ENCODE results near the gene MAP7. TPM values are rescaled to one million over a fixed set of nuclear protein-coding genes. Genes with fewer than 3 reads are reported as not detected.

MAP7 gene
- total and polyA plus RNA-seq, 4 donors, result 3.2 to 17.5 (median 8.3) TPM

DNA sequence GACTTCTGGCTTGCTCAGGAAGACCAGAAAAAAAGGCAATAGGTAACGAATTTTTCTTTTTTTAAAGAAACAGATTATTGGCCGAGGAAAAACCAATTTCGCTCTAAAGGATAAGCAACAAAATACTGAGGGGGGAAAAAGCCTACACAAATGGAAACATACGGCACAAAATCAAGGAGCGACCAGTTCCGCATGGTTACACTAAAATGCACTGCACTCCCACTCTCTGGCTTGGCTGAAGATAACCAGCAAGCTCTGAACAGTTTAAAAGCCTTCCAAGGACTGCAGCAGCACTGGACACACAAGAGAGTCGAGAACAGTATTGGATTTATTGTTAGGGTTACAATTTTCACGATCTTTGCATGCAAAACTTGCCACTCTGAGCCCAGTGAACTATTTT lies 881 bp upstream of the MAP7 start:
- TF ChIP-seq, protein P1, sequence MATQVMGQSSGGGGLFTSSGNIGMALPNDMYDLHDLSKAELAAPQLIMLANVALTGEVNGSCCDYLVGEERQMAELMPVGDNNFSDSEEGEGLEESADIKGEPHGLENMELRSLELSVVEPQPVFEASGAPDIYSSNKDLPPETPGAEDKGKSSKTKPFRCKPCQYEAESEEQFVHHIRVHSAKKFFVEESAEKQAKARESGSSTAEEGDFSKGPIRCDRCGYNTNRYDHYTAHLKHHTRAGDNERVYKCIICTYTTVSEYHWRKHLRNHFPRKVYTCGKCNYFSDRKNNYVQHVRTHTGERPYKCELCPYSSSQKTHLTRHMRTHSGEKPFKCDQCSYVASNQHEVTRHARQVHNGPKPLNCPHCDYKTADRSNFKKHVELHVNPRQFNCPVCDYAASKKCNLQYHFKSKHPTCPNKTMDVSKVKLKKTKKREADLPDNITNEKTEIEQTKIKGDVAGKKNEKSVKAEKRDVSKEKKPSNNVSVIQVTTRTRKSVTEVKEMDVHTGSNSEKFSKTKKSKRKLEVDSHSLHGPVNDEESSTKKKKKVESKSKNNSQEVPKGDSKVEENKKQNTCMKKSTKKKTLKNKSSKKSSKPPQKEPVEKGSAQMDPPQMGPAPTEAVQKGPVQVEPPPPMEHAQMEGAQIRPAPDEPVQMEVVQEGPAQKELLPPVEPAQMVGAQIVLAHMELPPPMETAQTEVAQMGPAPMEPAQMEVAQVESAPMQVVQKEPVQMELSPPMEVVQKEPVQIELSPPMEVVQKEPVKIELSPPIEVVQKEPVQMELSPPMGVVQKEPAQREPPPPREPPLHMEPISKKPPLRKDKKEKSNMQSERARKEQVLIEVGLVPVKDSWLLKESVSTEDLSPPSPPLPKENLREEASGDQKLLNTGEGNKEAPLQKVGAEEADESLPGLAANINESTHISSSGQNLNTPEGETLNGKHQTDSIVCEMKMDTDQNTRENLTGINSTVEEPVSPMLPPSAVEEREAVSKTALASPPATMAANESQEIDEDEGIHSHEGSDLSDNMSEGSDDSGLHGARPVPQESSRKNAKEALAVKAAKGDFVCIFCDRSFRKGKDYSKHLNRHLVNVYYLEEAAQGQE (IDR thresholded peaks at IDR 0.05), result no peak
- TF ChIP-seq SP1 (IDR thresholded peaks at IDR 0.05), result no peak
- Histone ChIP-seq H3K4me1 (ENCODE audit: control insufficient read depth in 4 of 4, insufficient read depth in 4 of 4, low read length in 3 of 4) (peaks cover 4 to 25% (median 16%) of the 10 kb centered on the region in 4 donors), H3K9me3 (ENCODE audit: control insufficient read depth in 4 of 4, low read length in 3 of 4) (no peaks in the 10 kb centered on the region), H3K27ac (ENCODE audit: low read depth in 1 of 2, low read length in 2 of 2) (peak overlapping the region in 1 of 2 donors; percentile 77), H3K27me3 (ENCODE audit: control insufficient read depth in 4 of 4, insufficient read depth in 4 of 4, low read length in 3 of 4) (no peaks in the 10 kb centered on the region), H3K36me3 (ENCODE audit: control insufficient read depth in 4 of 4, insufficient read depth in 3 of 4, low read depth in 1 of 4, low read length in 3 of 4) (peaks cover 0 to 4% (median 0%) of the 10 kb centered on the region in 4 donors), H3K9ac (ENCODE audit: low read depth in 1 of 2, low read length in 2 of 2) (peak overlapping the region in 1 of 2 donors; percentile 43), H3K4me3 (ENCODE audit: low read depth in 1 of 3, low read length in 3 of 3) (peak overlapping the region in 1 of 3 donors; percentile 91)
- WGBS, result 67% methylated on average over 8 of the region's 8 CpGs
- no peak for DNase-seq (ENCODE audit: low spot score)

DNA sequence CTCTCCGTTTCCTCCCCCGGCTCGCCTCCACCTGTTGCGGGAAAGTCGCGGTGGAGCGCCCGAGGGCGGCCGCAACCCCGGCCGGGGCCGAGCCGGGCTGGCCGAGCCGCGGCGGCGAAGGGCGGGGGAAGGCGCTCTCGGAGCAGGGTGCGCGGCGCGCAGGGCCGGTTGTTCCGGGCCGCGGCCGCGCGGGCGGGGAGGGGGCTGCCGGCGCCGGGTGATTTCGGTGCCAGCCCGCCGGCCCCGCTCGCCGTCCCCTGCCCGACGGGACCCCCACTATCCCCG lies 235 bp downstream of the MAP7 start:
- H3K4me3 ChIP-seq (ENCODE audit: low read depth in 1 of 3, low read length in 3 of 3), result peak overlapping the region; percentile 55 to 91 (median 66)
- no peak for DNase-seq (ENCODE audit: low spot score)
- TF ChIP-seq, protein P2, sequence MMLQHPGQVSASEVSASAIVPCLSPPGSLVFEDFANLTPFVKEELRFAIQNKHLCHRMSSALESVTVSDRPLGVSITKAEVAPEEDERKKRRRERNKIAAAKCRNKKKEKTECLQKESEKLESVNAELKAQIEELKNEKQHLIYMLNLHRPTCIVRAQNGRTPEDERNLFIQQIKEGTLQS (IDR thresholded peaks at IDR 0.05), result no peak
- TF ChIP-seq HNF4G (IDR thresholded peaks at IDR 0.05), result no peak
- TF ChIP-seq JUND (IDR thresholded peaks at IDR 0.05), result no peak
- no peak for TF ChIP-seq SP1 (IDR thresholded peaks at IDR 0.05)
- no peak for TF ChIP-seq NR2F2 (IDR thresholded peaks at IDR 0.05)
- H3K27ac ChIP-seq (ENCODE audit: low read depth in 1 of 2, low read length in 2 of 2), result peak overlapping the region; percentile 71 to 77
- peaks cover 4 to 25% (median 16%) of the 10 kb centered on the region in 4 donors for H3K4me1 ChIP-seq (ENCODE audit: control insufficient read depth in 4 of 4, insufficient read depth in 4 of 4, low read length in 3 of 4)
- under 1% methylated on average over 46 of the region's 46 CpGs for WGBS
- no peaks in the 10 kb centered on the region for H3K9me3 ChIP-seq (ENCODE audit: control insufficient read depth in 4 of 4, low read length in 3 of 4)
- H3K27me3 ChIP-seq (ENCODE audit: control insufficient read depth in 4 of 4, insufficient read depth in 4 of 4, low read length in 3 of 4), result no peaks in the 10 kb centered on the region
- peaks cover 0 to 3% (median 0%) of the 10 kb centered on the region in 4 donors for H3K36me3 ChIP-seq (ENCODE audit: control insufficient read depth in 4 of 4, insufficient read depth in 3 of 4, low read depth in 1 of 4, low read length in 3 of 4)
- peak overlapping the region in 1 of 2 donors; percentile 68 for H3K9ac ChIP-seq (ENCODE audit: low read depth in 1 of 2, low read length in 2 of 2)

DNA sequence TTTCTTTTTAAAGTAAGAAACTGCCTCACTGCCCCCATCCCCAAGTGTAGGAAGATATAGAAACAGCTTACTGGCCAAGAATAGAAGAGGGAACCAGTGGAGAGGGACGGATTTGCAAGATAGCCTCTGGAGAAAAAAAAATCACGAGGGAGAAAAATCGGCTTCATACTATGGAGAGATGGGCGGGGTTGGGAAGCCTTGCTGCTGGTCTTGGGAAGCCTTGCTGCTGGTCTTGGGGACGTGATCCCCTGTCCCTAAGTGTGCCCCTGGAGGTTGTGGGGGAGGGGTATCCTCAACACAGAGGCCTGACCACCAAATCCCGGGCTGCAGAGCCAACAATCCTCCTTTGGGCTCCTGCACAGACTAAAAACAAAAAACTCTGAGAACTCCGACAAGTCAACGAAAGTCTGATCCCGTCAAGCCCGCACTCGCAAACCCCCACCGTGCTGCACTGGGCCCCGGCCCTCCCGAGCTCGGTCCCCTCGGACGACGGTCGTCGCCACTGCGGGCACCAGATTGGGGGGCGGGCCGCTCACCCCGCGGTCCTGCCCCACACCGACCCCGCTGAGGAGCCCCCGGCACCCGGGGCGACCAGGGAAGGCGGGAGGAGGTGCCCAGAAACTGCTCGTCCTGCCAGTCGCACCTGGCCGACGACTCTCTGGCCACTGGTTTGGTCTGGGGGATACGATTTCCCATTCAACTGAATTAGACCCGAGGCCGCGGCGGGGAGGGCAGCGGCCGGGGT lies 750 bp downstream of the MAP7 start:
- TF ChIP-seq SP1 (IDR thresholded peaks at IDR 0.05), result no peak
- TF ChIP-seq, protein P1 (IDR thresholded peaks at IDR 0.05), result no peak
- TF ChIP-seq, protein P2 (IDR thresholded peaks at IDR 0.05), result no peak
- TF ChIP-seq, protein P3, sequence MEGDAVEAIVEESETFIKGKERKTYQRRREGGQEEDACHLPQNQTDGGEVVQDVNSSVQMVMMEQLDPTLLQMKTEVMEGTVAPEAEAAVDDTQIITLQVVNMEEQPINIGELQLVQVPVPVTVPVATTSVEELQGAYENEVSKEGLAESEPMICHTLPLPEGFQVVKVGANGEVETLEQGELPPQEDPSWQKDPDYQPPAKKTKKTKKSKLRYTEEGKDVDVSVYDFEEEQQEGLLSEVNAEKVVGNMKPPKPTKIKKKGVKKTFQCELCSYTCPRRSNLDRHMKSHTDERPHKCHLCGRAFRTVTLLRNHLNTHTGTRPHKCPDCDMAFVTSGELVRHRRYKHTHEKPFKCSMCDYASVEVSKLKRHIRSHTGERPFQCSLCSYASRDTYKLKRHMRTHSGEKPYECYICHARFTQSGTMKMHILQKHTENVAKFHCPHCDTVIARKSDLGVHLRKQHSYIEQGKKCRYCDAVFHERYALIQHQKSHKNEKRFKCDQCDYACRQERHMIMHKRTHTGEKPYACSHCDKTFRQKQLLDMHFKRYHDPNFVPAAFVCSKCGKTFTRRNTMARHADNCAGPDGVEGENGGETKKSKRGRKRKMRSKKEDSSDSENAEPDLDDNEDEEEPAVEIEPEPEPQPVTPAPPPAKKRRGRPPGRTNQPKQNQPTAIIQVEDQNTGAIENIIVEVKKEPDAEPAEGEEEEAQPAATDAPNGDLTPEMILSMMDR (IDR thresholded peaks at IDR 0.05; ENCODE audit: low read depth, low read length, missing input control), result no peak
- no peak for TF ChIP-seq HNF4A (conservative IDR thresholded peaks at IDR 0.05)
- TF ChIP-seq EGR1 (IDR thresholded peaks at IDR 0.05; ENCODE audit: low read depth in 2 of 2), result no peak
- TF ChIP-seq GABPA (IDR thresholded peaks at IDR 0.05 in 1 of 2, conservative IDR thresholded peaks at IDR 0.05 in 1 of 2), result no peak
- no peak for TF ChIP-seq HNF4G (IDR thresholded peaks at IDR 0.05)
- no peak for TF ChIP-seq FOXA2 (IDR thresholded peaks at IDR 0.05)
- no peak for TF ChIP-seq JUND (IDR thresholded peaks at IDR 0.05)
- TF ChIP-seq NR2F2 (IDR thresholded peaks at IDR 0.05), result no peak
- TF ChIP-seq YY1 (IDR thresholded peaks at IDR 0.05), result no peak
- Histone ChIP-seq H3K27ac (ENCODE audit: low read depth in 1 of 2, low read length in 2 of 2) (peak overlapping the region; percentile 71 to 77), H3K36me3 (ENCODE audit: control insufficient read depth in 4 of 4, insufficient read depth in 3 of 4, low read depth in 1 of 4, low read length in 3 of 4) (peaks cover 0 to under 1% (median 0%) of the 10 kb centered on the region in 4 donors), H3K4me1 (ENCODE audit: control insufficient read depth in 4 of 4, insufficient read depth in 4 of 4, low read length in 3 of 4) (peaks cover 4 to 25% (median 16%) of the 10 kb centered on the region in 4 donors), H3K4me3 (ENCODE audit: low read depth in 1 of 3, low read length in 3 of 3) (peak overlapping the region; percentile 37 to 91 (median 66)), H3K9me3 (ENCODE audit: control insufficient read depth in 4 of 4, low read length in 3 of 4) (no peaks in the 10 kb centered on the region), H3K27me3 (ENCODE audit: control insufficient read depth in 4 of 4, insufficient read depth in 4 of 4, low read length in 3 of 4) (no peaks in the 10 kb centered on the region), H3K9ac (ENCODE audit: low read depth in 1 of 2, low read length in 2 of 2) (peak overlapping the region; percentile 14 to 68)
- WGBS, result 2% methylated on average over 42 of the region's 42 CpGs
- no peak for DNase-seq (ENCODE audit: low spot score)
